ENCODE measurements around the gene UQCRQ. TPM values are rescaled to one million over a fixed set of nuclear protein-coding genes. Genes with fewer than 3 reads are reported as not detected.

The UQCRQ gene
- total RNA-seq, 4 donors from 2014 or later: 59.2 to 235 (median 118) TPM

DNA sequence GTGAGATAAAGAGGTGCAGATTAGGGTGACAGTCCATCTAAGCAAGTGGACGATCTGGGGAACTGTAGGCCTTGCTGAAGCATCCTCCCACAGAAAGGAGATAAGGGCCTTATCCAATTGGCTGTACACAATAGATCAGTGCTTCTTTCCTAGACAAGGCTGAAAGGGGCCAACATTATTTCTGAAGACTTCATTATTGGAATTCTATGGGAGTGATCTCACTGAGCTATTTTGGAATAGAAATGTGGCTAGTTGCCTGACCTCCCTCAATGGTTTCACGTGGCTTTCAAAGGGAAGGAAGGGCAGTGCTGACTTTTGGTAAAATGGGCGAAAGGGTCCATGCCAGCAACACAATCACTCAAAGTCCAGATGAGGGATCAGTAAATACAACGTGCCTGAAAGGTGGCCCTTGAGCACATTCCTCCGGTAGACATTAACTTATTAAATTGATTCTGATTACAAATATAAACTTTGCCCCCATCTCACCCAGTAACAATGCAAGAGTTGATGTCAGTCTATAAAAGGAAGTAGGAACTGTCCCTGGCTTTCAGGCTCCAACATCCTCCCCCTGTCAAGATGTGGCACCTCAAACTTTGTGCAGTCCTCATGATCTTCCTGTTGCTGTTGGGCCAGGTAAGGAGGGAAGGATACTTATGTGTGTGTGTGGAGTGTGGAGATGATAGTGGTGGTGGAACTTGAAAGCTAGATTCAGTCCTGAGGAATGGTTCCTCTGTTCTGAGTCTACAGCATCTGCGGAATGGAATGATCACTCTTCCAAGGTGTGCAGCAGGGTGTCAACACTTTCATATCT lies 6.9 kb downstream of the UQCRQ start, which contains the start of gene LEAP2:
Gene LEAP2, plus strand, starts transcription at position 550 of the 811 bp plus-strand sequence. Its CDS starts 27 bp downstream, at position 577.
- peaks cover 0 to 4% of the 10 kb centered on the region in 2 donors for H3K36me3 ChIP-seq
- WGBS, 2 donors: 86 to 90% methylated on average over 6 of the region's 6 CpGs
- TF ChIP-seq POLR2A (IDR thresholded peaks at IDR 0.05): no peak
- TF ChIP-seq, protein P1, sequence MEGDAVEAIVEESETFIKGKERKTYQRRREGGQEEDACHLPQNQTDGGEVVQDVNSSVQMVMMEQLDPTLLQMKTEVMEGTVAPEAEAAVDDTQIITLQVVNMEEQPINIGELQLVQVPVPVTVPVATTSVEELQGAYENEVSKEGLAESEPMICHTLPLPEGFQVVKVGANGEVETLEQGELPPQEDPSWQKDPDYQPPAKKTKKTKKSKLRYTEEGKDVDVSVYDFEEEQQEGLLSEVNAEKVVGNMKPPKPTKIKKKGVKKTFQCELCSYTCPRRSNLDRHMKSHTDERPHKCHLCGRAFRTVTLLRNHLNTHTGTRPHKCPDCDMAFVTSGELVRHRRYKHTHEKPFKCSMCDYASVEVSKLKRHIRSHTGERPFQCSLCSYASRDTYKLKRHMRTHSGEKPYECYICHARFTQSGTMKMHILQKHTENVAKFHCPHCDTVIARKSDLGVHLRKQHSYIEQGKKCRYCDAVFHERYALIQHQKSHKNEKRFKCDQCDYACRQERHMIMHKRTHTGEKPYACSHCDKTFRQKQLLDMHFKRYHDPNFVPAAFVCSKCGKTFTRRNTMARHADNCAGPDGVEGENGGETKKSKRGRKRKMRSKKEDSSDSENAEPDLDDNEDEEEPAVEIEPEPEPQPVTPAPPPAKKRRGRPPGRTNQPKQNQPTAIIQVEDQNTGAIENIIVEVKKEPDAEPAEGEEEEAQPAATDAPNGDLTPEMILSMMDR (IDR thresholded peaks at IDR 0.05): no peak
- no peak within 1 kb of the TSS for H3K27ac ChIP-seq
- H3K27me3 ChIP-seq: no peaks in the 10 kb centered on the region
- intact Hi-C loops (cut with DNase I): loop anchor here (5.0 kb wide), 1 partner anchor 46 kb away; no protein-coding TSS in a partner anchor
- DNase-seq: no peak
- no peaks in the 10 kb centered on the region for H3K9me3 ChIP-seq
- H3K4me1 ChIP-seq: peaks cover 0 to 8% of the 10 kb centered on the region in 2 donors
- H3K4me3 ChIP-seq (replicated peaks in 1 of 3): no peak within 1 kb of the TSS

GRCh38 chr5:132873930-132874271 lies 7.5 kb downstream of the UQCRQ start:
- Histone ChIP-seq H3K27me3 (no peaks in the 10 kb centered on the region), H3K36me3 (peaks cover 0 to 2% of the 10 kb centered on the region in 2 donors)
- intact Hi-C loops (cut with DNase I): loop anchor here (5.0 kb wide), 1 partner anchor 47 kb away; no protein-coding TSS in a partner anchor

DNA sequence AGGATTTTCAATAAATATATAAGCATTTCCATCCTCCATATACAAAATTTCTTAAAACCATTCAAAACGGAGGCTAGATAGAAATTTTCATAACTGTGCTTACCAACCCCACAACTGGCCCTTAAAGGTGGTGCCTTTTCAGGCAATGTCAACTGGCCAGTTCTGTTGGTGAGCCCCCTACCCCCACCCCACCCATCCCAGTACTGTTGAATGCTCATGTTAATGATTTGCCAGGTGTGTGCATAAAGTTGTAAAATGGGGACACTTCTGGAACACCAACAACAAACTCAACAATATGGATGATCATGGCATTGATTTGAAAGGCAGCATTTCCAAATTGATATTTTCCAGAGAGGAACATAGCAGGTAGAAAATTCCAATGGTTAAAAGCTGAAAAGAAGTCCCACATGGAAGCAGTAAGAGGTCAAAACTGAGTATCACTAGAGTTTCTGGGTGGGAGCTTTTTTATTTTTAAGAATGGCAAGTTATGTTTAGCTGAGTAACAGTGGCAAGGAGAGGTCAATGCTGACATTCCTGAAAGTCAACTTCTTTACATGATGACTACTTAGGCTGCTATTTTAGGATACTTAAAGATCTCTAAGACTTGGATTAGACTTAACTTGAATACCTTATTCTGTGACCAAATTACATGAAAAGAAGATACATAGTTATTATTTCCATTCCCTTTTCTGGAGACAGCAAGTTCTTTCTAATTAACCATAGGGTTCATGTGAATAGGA lies 9.7 kb downstream of the UQCRQ start:
- intact Hi-C loops (cut with DNase I): no loop called here
- Histone ChIP-seq H3K4me3 (replicated peaks in 1 of 3) (no peak overlapping the region), H3K27me3 (no peaks in the 10 kb centered on the region), H3K36me3 (peaks cover 11 to 17% of the 10 kb centered on the region in 2 donors), H3K9me3 (no peaks in the 10 kb centered on the region), H3K27ac (no peak overlapping the region), H3K4me1 (peaks cover 0 to 10% of the 10 kb centered on the region in 2 donors)
- no peak for DNase-seq
- WGBS, 2 donors: 87 to 98% methylated on average over 1 of the region's 1 CpG
- TF ChIP-seq POLR2A (IDR thresholded peaks at IDR 0.05): no peak
- TF ChIP-seq, protein P1 (IDR thresholded peaks at IDR 0.05): no peak

More at GRCh38 chr5:132873930-132874271, 7.5 kb downstream of the UQCRQ start:
- no peaks in the 10 kb centered on the region for H3K9me3 ChIP-seq
- WGBS, 2 donors: 93 to 97% methylated on average over 3 of the region's 3 CpGs
- DNase-seq: no peak
- H3K27ac ChIP-seq: no peak overlapping the region
- H3K4me3 ChIP-seq (replicated peaks in 1 of 3): no peak overlapping the region
- H3K4me1 ChIP-seq: peaks cover 0 to 10% of the 10 kb centered on the region in 2 donors
- TF ChIP-seq POLR2A (IDR thresholded peaks at IDR 0.05): no peak
- TF ChIP-seq, protein P1 (IDR thresholded peaks at IDR 0.05): no peak

- DNase-seq: no peak
- Histone ChIP-seq H3K27ac (no peak overlapping the region), H3K9me3 (no peaks in the 10 kb centered on the region), H3K27me3 (no peaks in the 10 kb centered on the region), H3K36me3 (peaks cover 21 to 29% of the 10 kb centered on the region in 2 donors), H3K4me3 (replicated peaks in 1 of 3) (no peak overlapping the region), H3K4me1 (peaks cover 0 to 10% of the 10 kb centered on the region in 2 donors)
- WGBS, 2 donors: 64 to 72% methylated on average over 2 of the region's 2 CpGs
- intact Hi-C loops (cut with DNase I): no loop called here
- TF ChIP-seq, protein P1 (IDR thresholded peaks at IDR 0.05): no peak
- TF ChIP-seq POLR2A (IDR thresholded peaks at IDR 0.05): no peak
Observed at GRCh38 chr5:132877466-132877865, 11.0 kb downstream of the UQCRQ start.

Data from thyroid gland (tissue), 4 donors.